Tibial nerve (tissue), 4 donors: ENCODE measurements around the gene TRNT1.

ENCODE experiments used
- CTCF ChIP-seq, 5 experiments: fragments of 200-600 bp in 3 of 5; fragments of 450-650 bp in 2 of 5; sonication (generic) in 3 of 5; IDR thresholded peaks; one replicate each; pipeline ENCODE4 v1.5.1; 2016 to 2019; ENCODE audit warnings: antibody characterized with exemption in 5 of 5, mild to moderate bottlenecking in 3 of 5, moderate library complexity in 2 of 5
- EP300 ChIP-seq, 2 donors: sonication (generic); formaldehyde crosslinking; IDR thresholded peaks; one replicate each; pipeline ENCODE4 v1.6.1; 2017; ENCODE audit warnings: antibody characterized with exemption in 2 of 2, mild to moderate bottlenecking in 1 of 2
- POLR2A ChIP-seq, 2 donors: fragments of 450-650 bp; IDR thresholded peaks; one replicate each; pipeline ENCODE4 v1.6.1; 2017; ENCODE audit warnings: antibody characterized with exemption in 2 of 2, mild to moderate bottlenecking in 2 of 2, moderate library complexity in 2 of 2

GRCh38 chr3:3107181-3107580 lies 19.6 kb upstream of the TRNT1 start:
- TF ChIP-seq POLR2A (IDR thresholded peaks at IDR 0.05) (no peak), CTCF (IDR thresholded peaks at IDR 0.05) (no peak), EP300 (IDR thresholded peaks at IDR 0.05) (no peak)
